Muscle layer of duodenum (tissue), 2 donors: Measurements from ENCODE around the gene ASPRV1.

Source experiments
- H3K27ac ChIP-seq: one replicate; pipeline ENCODE4 v1.7.0; 2013; ENCODE audit warnings: mild to moderate bottlenecking, low read length
- H3K27me3 ChIP-seq: one replicate; pipeline ENCODE4 v1.7.0; 2013; ENCODE audit warnings: low read depth, mild to moderate bottlenecking, control low read depth, low read length
- H3K36me3 ChIP-seq, 2 donors: one replicate each; pipeline ENCODE4 v1.7.0; 2013; ENCODE audit warnings: low read length in 2 of 2, control low read depth in 1 of 2, mild to moderate bottlenecking in 1 of 2; ENCODE audit not compliant: insufficient read depth in 2 of 2, control insufficient read depth in 1 of 2
- H3K4me1 ChIP-seq, 2 donors: one replicate each; pipeline ENCODE4 v1.7.0; 2013; ENCODE audit warnings: low read length in 2 of 2, mild to moderate bottlenecking in 2 of 2, control low read depth in 1 of 2, moderate library complexity in 1 of 2; ENCODE audit not compliant: insufficient read depth in 2 of 2, control insufficient read depth in 1 of 2
- H3K4me3 ChIP-seq, 2 donors: one replicate each; pipeline ENCODE4 v1.7.0; 2013; ENCODE audit warnings: low read length in 2 of 2, low read depth in 1 of 2, mild to moderate bottlenecking in 1 of 2
- H3K9me3 ChIP-seq, 2 donors: one replicate each; pipeline ENCODE4 v1.7.0; 2013; ENCODE audit warnings: low read length in 2 of 2, control low read depth in 1 of 2, mild to moderate bottlenecking in 1 of 2; ENCODE audit not compliant: control insufficient read depth in 1 of 2
- donor health status: healthy.

The ASPRV1 gene

GRCh38 chr2:69911985-69912563 lies 49.4 kb downstream of the ASPRV1 start:
- H3K36me3 ChIP-seq = peaks cover 20 to 25% of the 10 kb centered on the region in 2 donors

More at GRCh38 chr2:69911985-69912563, 49.4 kb downstream of the ASPRV1 start:
- Histone ChIP-seq H3K27ac (peak overlapping the region; percentile 35), H3K9me3 (no peaks in the 10 kb centered on the region), H3K4me3 (no peak overlapping the region), H3K27me3 (no peaks in the 10 kb centered on the region), H3K4me1 (peaks cover 0 to 14% of the 10 kb centered on the region in 2 donors)
